Renal cortex interstitium (tissue), 11 donors: Measurements from ENCODE around the gene MED23. TPM values are rescaled to one million over a fixed set of nuclear protein-coding genes. Genes with fewer than 3 reads are reported as not detected.

ENCODE experiments used
- DNase-seq, 11 donors: peaks; one replicate each; pipeline ENCODE4 v3.0.0-alpha.2; 2013; ENCODE audit warnings: low read depth in 9 of 11, low spot score in 4 of 11; ENCODE audit errors: extremely low read depth in 1 of 11
- polyA plus RNA-seq, 3 donors: library from polyadenylated mRNA; unstranded; fragments of 120-200 nt; gene quantifications; one replicate each; pipeline ENCODE4 v1.2.1, GENCODE V29; 2013; ENCODE audit not compliant: insufficient read length in 3 of 3

Gene MED23
- polyA plus RNA-seq, 3 donors = 43.6 to 63.0 (median 54.6) TPM

DNA sequence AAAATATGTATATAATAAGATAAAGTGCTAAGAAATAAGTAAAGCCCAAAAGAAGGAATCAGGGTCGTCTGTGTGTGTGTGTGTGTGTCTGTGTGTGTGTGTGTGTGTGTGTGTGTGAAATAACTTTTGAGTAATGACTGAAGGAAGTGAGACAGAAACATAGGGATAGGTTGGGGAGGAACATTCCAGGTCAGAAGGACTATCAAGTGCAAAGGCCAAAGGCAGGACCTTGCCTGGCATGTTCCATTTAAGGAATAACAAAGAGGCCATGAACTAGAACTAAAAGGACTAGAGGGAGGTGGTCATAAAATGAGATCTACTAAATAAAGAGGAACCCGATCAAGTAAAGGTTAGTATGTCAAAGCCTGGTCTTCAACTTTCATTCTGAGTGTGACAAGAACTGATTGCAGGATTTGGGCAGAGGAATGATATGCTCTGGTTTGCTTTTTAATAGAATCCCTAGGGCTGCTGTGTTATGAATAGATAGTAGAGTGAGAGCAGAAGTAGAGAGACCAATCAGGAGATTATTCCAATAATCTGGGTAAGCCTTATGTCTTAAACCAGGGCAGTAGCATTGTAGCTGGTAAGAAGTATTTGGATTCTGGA is 15.9 kb upstream of the MED23 start:
- no peak for DNase-seq

GRCh38 chr6:131642987-131643611 is 15.1 kb upstream of the MED23 start:
- no peak for DNase-seq

DNA sequence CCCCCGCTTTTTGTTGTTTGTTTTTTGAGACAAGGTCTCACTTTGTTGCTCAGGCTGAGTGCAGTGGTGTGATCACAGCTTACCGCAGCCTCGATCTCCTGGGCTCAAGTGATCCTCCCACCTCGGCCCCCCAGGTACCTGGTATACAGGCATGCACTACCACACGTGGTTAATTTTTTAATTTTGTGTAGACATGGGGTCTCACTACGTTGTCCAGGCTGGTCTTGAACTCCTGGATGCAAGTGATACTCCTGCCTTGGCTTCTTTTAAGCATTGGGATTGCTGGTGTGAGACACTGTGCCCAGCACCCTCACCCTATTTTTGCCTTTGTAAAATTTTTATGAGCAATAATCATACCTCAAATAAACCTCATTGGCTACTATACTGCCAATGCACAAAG is 14.5 kb upstream of the MED23 start:
- DNase-seq = no peak

- no peak for DNase-seq
These were observed 13.5 kb upstream of the MED23 start for GRCh38 chr6:131641554-131641953.

DNA sequence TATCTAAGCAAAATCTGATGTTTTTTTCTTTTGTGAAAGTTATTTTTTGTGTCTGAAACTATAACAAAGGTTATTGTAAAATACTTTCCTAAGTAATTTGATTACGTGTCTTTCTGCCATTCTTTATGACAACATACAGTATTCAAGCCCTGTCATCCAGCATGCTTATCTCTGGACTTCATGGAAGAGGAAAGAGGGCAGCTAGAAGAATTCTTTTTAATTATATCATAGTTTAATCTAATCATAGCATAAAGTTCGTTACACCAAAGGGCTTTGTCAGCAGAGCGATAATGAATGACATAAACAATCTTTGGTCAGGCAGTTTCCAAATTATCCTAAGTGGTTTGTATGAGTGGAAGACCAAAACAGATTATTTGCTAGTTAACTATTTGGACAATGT is 12.5 kb upstream of the MED23 start:
- DNase-seq = no peak

GRCh38 chr6:131640100-131640499 is 12.1 kb upstream of the MED23 start:
- no peak for DNase-seq

GRCh38 chr6:131638013-131638412 is 10.0 kb upstream of the MED23 start:
- DNase-seq = no peak

DNA sequence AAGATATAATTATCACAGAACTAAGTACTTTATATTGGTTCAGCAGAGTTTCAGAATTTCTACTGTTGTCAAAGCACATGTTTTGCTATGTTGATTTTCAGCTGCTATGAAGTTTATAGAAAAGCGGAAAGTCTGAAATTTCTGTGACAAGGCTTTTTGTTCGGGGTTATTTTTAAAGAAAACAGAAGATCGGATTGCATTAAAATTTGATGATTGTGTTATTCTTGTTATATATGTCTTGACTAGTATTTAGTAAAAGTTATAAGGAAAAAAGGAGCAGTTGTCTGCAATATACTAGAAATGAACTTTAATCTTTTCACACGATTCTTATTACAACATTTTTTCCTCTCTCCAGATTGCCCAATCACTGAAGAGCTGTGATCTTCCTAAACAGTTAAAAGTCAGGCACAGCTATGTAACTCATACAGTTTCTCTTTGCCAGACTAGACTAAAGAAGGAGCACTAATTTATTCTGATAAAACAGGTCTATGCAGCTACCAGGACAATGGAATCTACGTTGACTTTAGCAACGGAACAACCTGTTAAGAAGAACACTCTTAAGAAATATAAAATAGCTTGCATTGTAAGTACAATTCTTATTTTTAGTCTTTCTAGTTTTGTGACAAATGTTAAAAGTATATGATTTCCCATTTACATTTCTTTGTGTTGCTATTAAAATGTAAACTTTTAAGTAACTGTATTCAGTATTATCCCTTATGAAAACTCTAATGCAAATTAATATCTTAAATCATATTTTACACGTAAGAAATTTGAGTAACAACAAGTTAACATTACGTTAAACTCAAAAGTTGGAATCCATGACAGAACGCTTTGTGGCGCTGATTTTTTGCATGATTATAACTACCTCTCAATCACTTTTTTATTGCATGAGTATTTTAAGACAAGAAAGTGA is 9.1 kb upstream of the MED23 start, which contains the start of gene ENPP3:
Gene ENPP3, plus strand, starts transcription at position 423 of the 913 bp plus-strand sequence. Its CDS starts 83 bp downstream, at position 506.
- no peak for DNase-seq

DNA sequence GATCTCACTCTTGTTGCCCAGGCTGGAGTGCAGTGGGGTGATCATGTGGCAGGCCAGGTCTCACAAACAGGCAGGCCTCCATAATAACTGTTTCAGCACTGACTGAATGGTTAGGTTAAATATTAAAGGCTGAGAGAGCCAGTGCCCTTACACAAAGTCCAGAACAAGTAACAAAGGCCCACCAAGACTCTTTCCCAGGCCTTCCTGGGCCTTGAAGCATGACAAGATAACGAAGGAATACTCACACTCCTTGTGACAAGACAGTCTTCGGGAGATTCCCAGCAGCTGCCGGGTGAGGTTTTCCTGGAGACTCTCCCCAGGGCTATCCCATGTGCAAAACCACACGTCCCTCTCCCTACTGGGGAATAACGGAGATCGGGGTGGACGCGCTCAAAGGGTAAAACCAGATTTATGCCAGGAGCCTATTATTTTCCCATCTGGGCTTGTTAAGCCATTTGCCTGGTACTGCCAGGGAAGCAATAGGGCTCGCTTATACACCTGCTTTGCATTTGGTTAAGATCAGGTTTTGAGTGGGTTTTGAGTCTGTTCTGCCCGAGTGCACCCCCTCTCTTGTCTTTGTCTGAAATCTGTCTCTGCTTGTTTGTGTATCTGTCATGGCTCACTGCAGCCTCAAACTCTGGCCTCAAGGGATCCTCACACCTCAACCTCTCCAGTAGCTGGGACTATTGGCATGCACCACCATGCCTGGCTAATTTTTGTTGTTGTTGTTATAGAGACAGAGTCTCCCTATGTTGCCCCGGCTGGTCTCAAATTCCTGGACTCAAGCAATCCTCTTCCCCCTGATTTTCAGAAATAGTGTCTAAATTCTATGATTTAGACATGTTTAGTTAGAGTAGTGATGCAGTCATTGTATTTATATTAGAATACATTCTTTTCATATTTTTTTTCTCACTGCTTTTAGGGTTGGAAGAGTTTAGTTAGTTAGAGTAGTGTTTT is 7.6 kb upstream of the MED23 start:
- peak in 1 of 11 donors; percentile 19 for DNase-seq

GRCh38 chr6:131631625-131632289 is 3.7 kb upstream of the MED23 start:
- DNase-seq = no peak

GRCh38 chr6:131629651-131630050 is 1.6 kb upstream of the MED23 start:
- no peak for DNase-seq

DNA sequence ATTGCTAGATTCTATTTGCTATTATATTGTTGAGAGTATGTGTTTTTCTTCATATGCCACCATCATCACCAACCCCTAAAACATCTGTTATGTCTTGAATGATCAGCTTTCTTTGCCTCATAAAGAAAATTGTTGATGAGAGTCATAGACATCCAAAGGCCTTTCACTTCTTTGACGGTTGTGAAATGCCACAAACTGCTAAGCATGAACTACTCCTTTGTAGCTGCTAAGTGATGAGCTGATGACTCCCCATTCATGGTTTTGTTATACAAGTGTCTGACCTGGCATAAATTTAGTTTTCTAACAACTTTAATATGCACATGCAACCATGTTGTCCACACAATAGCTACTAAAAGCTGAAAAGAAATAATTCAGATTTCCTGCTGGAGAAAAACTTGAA is 684 bp upstream of the MED23 start:
- DNase-seq = no peak

DNA sequence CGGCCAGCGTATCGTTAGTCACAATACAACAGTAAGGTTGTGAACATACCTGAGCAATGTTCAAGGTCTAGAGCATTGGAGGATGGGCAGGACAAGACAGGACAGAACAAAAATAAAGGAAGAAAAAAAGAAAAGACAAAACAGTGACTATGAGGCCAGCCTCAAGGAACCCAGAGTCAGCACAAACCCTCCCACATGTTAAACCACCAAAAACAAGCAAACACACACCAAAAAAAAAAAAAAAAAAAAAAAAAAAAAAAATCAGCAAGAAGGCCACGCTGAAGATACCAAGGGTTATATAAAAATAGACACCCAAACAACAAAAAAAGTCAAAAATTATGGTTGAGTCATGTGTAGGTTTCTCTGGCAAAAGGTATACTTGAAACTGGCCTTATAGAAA is 12.8 kb downstream of the MED23 start:
- DNase-seq = no peak

DNA sequence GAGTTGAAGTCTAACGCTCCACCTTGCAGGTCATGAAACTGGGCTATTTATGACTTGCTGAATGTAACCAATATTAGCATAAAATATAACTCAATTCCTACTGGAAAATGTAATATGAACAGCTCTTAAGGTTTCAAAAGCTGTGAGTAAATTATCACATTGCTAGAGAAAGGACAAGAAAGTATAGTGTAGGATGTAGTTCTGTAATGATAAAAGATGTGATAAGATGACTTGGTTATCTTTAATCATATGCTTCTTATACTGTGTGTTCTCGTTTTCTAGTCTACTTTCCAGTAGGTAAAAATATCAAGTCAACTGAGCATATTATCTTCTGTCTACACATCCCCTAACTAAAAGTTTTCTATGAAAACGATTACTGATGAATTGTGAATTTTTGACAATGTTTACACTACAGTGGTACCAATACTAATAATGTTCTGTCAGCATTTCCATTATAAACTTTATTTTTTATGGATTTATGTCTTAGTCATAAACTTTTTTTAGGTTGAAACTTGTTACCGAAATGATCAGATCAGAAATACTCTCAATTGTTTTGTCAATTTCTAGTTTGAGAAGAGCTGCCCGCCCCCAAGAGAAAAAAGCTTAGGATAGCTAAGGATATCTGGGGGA is 14.6 kb downstream of the MED23 start:
- DNase-seq = no peak

DNA sequence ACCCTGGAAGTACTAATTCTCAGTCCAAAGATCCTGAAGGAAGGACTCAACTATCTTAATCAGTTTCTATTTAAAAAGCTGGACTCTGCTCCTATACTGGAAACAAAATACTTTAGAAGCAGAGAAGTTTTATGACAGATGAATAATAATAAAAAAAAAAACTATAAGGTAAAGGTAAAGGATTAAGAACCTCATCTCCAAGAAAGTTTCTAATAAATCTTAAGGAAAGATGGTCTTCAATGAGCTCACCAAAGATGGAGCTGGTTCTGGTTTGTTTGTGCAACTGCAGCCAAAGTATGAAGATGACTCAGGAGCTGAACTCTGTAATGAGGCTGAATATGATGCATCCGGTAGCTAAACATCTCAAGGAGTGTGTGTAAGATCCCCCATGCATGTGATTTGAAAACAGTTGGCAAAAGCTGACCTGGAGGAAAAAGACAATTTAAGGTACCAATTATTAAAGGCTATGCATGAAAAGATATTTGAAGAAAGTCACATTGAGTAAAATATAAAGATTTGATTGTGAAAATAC is 25.2 kb downstream of the MED23 start:
- no peak for DNase-seq

DNA sequence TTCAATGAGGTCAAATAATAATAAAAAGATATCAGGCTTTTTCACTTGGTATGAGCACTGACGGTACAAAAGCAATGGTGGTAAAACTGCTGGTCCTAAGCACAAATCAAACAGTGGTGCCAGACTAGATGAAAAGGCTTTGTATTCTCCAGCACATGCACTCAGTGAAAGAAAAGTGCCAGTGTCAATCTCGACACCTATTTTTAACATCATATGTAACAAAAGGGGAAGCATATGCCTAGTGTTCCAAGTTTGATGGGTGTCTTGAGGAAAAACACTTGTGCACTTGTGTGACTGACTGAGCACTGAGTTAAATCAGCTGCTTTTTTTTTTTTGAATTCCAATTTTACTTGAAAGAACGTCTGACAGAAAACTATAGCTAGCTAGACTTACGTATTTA is 27.3 kb downstream of the MED23 start:
- DNase-seq = no peak

- DNase-seq = peak in 1 of 11 donors; percentile 0
These were observed 30.6 kb downstream of the MED23 start for GRCh38 chr6:131597446-131597845.

DNA sequence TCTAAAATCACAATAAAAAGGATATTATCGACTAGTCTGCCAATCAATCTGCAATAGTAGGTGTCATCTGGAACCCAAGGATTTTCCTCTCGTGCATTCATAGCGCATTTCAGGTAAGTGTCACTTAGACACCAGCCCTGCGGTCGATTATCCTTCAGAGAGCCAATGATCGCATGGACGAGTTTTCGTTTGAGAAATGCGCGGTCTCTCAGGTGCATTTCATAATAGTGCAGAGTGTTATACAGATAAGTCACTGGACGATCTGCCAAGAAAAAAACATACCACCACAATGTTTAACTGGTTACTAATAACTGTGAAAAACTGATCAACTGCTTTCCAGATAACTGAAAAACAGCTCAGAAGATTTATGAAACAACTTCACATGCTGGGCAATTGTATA is 34.0 kb downstream of the MED23 start:
- no peak for DNase-seq
